ENCODE measurements around the gene FAM13C. TPM values are rescaled to one million over a fixed set of nuclear protein-coding genes. Genes with fewer than 3 reads are reported as not detected.

The FAM13C gene
- total and polyA plus RNA-seq, 2 of the 13 experiments (the other 11 are each of a cell fraction or from before 2014, with no cell fraction given): 0.07 to 0.26 TPM

GRCh38 chr10:59216178-59216869 lies 146.0 kb downstream of the FAM13C start (continued):
- TF ChIP-seq AHDC1 (CRISPR knock-in tag; IDR thresholded peaks at IDR 0.05; ENCODE audit: borderline replicate concordance) (peak; percentile 63; the same call in 1 of the 2 replicates), TEAD3 (CRISPR knock-in tag; optimal IDR thresholded peaks at IDR 0.05; ENCODE audit: borderline replicate concordance) (peak; percentile 56), ERF (CRISPR knock-in tag; IDR thresholded peaks at IDR 0.05) (no peak), NR2F6 (IDR thresholded peaks at IDR 0.05) (no peak; the same call in 1 of the 2 replicates), NR2F6 (CRISPR knock-in tag; IDR thresholded peaks at IDR 0.05) (peak; percentile 27; the same call in 1 of the 2 replicates), DDIT3 (CRISPR knock-in tag; IDR thresholded peaks at IDR 0.05) (no peak), FOXP1 (IDR thresholded peaks at IDR 0.05) (no peak), FOXP1 (CRISPR knock-in tag; IDR thresholded peaks at IDR 0.05) (peak; percentile 60; the same call in 1 of the 2 replicates), SOX13 (IDR thresholded peaks at IDR 0.05) (no peak), SOX13 (CRISPR knock-in tag; conservative IDR thresholded peaks at IDR 0.05 in 1 of 2, IDR thresholded peaks at IDR 0.05 in 1 of 2) (peak in 1 of 2 experiments; percentile 74; a peak in 2 of 4 replicates), SAP130 (CRISPR knock-in tag; IDR thresholded peaks at IDR 0.05; ENCODE audit: low read depth) (peak; percentile 31; the same call in 1 of the 2 replicates), GRHL1 (CRISPR knock-in tag; conservative IDR thresholded peaks at IDR 0.05) (no peak), DZIP1 (CRISPR knock-in tag; IDR thresholded peaks at IDR 0.05) (no peak), RXRB (CRISPR knock-in tag; IDR thresholded peaks at IDR 0.05; ENCODE audit: borderline replicate concordance) (peak; percentile 47), NCOA2 (CRISPR knock-in tag; IDR thresholded peaks at IDR 0.05) (peak; percentile 79), CBFB (CRISPR knock-in tag; IDR thresholded peaks at IDR 0.05) (no peak), ZNF124 (CRISPR knock-in tag; IDR thresholded peaks at IDR 0.05) (0 out of 2 replicates have a peak, but pooled peaks have one; percentile 31), ZNF792 (CRISPR knock-in tag; IDR thresholded peaks at IDR 0.05) (no peak), HNF4G (IDR thresholded peaks at IDR 0.05; ENCODE audit: borderline replicate concordance, low read depth, low read length) (peak; percentile 52; the same call in 1 of the 2 replicates), HNF4G (CRISPR knock-in tag; IDR thresholded peaks at IDR 0.05; ENCODE audit: borderline replicate concordance, low read depth) (no peak), TRIM24 (CRISPR knock-in tag; IDR thresholded peaks at IDR 0.05) (no peak), TBL1XR1 (IDR thresholded peaks at IDR 0.05; ENCODE audit: borderline replicate concordance, low read length, partially characterized antibody) (no peak)

Data from HepG2 (cell line).